Renal cortical epithelial cell (primary cell): ENCODE results near the gene CLCN7. TPM values are rescaled to one million over a fixed set of nuclear protein-coding genes. Genes with fewer than 3 reads are reported as not detected.

Source experiments
- DNase-seq: peaks from one replicate; pipeline ENCODE4 v3.0.0-alpha.2; 2011; ENCODE audit warnings: low read depth
- total RNA-seq: library from RNA; depleted of rRNA; stranded (reverse); fragments of >200 nt; gene quantifications from 2 replicates; pipeline ENCODE4 v1.2.3, GENCODE V29; 2014

The CLCN7 gene
- total RNA-seq, 1 donor from 2014 or later, result 79.8 TPM

GRCh38 chr16:1430759-1431496, 43.9 kb downstream of the CLCN7 start, which contains the start of gene PERCC1:
TSS of gene PERCC1 (plus strand) at chr16:1431078. CDS start at chr16:1432594, 1,516 bp downstream.
- DNase-seq, result no peak

DNA sequence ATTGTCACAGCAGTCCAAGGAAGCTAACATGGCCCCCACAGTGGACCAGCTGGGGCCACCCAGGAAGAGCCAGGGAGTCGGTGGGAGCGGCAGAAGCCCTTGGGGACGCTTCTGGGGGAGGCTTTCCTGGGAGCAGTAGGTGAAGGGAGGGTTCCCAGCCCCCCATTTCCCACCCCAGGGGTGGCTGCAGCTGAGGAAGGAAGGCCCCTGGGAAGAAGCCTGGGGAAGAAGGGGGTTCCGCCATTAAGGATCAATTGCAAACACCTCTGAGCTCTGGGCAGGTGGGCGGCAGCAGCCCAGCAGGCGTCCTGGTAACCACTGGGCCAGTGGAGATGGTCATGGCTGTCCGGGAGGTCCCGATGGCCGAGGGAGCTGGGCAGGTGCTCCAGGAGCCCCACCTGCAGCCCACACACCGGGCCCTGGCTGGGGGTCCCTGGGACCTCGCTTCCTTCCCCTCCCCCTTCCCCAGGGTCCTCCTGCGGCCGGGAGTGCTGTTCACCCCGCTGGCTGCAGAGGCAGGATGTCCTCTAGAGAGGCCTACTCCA, 44.5 kb downstream of the CLCN7 start:
- no peak for DNase-seq

- no peak for DNase-seq
Measured at GRCh38 chr16:1429631-1430030, 45.2 kb downstream of the CLCN7 start.

DNA sequence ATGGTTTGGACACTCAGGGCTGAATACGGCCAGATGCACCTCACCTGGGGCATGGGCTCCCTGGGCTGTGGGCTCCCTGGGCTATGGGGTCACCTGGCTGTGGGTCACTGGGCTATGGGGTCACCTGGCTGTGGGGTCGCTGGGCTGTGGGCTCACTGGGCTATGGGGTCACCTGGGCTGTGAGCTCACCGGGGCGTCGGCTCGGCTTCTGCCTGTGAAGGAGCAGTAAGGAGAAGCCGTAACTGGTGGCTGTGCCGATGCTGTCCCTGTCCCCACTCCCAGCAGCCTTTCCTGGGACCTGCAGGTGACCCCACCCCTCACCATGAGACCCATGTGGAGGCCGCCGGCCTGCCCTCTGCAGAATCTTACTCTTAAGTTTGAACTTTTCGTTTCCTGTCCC, 45.8 kb downstream of the CLCN7 start:
- no peak for DNase-seq

DNA sequence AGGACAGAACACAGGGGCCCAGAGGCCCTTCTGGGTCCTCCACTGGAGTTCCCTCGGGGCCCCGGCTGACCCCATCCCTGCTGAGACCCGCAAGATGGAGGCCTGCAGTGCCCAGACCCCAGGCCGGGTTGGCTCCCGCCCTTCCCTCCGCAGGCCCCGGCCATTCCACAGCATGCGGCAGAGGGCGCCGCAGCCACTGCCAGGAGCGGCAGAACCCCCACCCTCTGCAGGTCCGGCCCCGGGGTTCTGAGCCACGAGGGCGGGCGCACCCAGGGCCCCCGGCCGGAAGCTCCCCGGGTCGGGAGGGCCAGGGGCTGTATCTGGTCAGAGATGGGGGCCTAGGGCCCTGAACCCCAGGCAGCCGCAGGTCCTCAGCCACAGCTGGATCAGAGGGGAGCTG, 46.3 kb downstream of the CLCN7 start:
- DNase-seq, result no peak

DNA sequence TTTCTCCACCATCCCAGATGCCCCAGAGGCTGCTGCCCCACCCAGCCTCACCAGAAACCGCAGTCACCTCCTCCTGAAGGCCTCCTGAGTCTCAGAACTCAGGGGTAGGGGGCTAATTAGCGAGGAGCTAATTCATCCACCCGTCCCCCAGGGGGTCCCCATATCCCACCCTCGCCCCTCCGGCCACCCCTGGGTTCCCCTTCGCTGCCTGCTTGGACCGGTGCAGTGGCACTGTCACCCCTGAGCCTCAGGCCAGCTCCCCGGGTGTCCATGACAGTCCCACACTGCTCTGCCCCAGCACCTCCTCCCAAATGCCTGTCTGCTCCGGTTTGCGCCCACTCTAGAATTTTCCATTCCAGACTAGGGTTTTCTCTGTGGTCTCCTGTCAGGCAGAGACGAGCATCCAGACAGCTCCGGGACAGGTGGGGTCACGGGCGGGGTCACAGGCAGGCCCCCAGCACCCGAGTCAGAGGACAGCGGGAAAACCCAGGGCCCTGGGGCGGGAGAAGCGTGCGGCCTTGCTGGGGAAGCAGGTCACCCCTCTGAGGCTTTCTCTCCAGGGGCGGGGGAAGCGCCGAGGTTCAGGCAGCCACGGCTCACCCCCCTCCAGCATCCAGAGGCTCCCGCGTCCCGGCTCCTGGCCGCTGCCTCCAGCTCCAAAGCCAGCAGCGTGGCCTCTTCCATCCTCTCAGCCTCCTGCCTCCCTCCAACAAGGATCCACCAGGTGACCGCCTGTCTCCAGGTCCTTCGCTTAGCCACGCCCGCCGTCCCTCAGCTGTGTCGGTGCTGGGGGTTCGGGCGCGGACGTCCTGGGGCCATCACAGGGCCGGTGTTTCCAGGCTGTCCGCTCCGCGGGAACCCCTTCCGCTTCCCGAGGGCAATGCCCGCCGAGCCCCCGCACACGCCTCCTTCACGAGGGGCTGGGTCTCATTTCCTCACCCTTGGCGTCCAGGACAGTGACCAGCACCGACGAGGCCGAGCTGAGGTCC, 47.1 kb downstream of the CLCN7 start:
- no peak for DNase-seq

DNA sequence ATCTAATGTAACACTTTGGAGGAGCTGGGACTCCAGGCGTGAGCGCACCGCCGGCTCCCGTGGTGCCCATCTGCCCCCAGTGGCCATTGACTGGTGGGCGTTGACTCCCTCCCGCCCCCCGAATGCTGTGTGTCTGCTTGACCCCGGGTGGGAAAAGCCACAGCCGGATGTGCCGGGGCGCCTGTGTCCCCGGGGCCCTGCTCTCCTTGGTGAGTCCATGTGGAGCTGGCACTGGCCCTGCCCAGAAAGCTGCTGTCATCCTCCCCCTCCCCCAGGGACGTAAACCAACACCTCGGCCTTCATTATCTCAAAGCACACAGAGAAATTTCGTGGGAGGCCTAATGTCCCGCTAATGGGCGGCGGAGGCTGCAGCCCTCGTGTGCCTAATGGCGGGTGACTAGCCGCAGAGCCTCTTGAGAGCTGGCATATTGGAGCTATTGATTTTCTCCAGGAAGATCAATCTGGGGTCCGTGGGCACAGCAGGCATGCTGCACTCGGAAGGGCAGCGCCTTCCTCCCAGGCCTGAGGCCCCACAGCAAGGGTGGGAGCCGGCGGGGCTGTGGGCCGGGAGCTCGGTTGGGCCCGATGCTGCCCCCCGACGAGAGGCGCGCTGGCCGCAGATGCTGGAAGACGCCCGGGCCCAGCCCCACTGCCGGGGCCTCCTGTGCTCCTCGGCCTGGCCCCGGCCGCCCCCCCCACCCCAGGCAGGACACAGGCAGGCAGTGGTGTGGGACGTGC, 47.9 kb downstream of the CLCN7 start:
- DNase-seq, result no peak

- no peak for DNase-seq
Measured at GRCh38 chr16:1425616-1426370, 49.0 kb downstream of the CLCN7 start.

- DNase-seq, result no peak
Measured at GRCh38 chr16:1424028-1424427, 50.8 kb downstream of the CLCN7 start.

GRCh38 chr16:1422076-1422475, 52.8 kb downstream of the CLCN7 start:
- no peak for DNase-seq

DNA sequence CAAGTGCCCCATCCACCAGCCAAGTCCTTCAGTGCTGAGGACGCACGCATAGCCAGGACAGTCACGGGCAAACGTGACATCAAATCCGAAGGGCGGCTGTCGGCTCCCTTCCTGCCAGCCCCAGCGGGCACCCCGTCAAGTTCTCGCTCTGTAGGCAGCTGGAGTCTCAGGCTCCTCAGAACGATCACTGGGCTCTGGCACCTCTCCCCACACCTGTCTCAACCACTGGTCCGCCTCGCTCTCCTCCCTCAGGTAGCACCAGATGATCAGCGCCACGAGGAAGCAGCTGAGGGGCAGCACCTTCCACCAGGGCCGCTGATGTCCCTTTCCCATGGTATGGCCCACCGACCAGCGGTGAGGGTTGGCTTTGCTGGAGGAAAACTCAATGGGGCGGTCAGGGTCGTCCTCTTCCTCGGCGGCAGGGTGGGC, 54.7 kb downstream of the CLCN7 start:
- DNase-seq, result no peak

- peak; percentile 6 for DNase-seq
Measured at GRCh38 chr16:1416521-1416941, 58.3 kb downstream of the CLCN7 start.

DNA sequence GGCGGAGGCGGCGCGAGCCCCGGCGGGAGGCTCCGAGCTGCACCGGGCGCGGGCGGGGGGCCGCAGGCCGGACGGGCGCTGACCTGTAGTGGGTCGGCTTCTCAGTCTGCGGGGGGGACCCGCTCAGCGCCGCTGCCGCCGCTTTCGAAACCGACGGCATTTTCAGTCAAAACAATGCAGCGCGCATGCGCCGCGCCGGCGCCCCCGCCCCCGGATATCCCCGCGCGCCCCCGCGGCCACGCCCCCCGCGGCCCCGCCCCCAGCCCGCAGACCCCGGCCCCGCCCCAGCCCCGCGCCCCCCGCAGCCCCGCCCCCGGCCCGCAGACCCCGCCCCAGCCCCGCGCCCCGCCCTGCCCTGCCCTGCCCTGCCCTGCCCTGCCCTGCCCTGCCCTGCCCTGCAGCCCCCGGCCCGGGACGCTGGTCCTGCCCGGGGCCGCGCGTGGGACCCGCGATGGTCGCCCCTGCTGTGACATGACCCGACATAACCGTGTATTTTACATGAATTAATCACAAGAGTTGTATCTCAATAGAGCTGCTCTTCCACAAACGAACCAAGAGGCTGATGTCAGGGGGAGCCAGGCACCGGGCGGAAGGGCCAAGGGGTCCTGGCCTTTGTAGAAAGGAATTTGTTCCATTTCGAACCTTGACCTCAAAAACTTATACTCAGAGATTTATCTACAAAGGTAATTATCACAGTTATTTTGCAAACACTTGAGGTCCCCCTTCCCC, 60.1 kb downstream of the CLCN7 start, which contains the start of gene UNKL:
Gene UNKL (minus strand): TSS at position 173 of the 729 bp plus-strand sequence. CDS start 13 bp downstream, at position 160.
- DNase-seq, result no peak

DNA sequence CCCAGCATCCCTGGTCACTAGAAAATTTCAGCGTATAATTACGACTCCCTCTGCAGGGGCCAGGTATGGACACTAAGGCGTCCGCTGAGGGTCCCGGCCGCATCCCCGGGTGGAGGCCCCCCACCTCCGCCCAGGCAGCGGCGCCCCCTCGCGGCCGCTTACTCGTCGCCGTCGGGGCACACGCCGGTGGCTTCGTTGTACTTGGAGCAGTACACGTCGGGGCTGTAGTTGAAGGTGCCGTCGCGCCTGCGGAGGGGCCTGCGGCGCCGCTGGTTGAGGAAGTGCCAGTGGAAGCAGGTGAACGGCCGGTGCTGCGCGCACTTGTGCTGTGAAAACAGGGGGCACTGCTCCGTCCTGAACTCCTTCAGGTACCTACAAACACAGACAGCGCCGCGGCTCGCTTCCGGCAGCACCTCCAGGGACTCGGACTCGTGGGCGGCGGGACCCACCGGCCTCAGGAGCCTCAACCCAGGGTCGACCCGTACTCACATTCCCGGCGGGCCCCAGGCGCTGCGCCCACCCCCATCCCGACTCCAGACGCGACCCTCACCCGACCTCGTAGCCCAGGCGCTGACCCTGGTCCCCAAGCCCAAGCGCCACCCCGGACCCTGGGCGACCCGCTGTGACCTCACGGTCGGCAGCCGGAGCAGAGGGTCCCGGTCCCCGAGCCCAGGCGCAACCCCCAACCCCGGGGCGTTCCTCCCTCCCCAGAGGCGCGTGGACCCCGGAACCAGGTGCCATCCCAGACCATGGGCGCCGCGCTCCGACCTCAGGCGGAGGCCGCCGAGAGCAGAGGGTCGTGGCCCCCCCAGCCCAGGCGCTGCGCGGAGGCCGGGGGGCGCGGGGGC, 60.9 kb downstream of the CLCN7 start:
- peak; percentile 11 for DNase-seq

DNA sequence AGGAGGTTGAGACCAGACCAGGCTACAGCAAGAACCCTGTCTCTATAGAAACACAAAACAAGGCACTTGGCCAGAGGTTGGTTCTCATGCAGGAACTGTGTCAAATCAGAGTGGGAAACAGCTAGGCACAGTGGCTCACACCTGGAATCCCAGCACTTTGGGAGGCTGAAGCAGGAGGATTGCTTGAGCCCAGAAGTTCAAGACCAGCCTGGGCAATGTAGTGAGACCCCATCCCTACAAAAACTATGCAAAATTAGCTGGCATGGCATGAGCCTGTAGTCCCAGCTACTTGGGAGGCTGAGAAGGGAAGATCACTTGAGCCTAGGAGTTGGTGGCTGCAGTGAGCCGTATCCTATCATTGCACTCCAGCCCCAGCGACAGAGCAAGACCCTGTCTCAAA, 62.0 kb downstream of the CLCN7 start:
- no peak for DNase-seq

GRCh38 chr16:1408171-1408837, 66.5 kb downstream of the CLCN7 start:
- DNase-seq, result peak; percentile 46

GRCh38 chr16:1407753-1408152, 67.1 kb downstream of the CLCN7 start:
- DNase-seq, result no peak

- no peak for DNase-seq
Measured at GRCh38 chr16:1403733-1404132, 71.1 kb downstream of the CLCN7 start.

DNA sequence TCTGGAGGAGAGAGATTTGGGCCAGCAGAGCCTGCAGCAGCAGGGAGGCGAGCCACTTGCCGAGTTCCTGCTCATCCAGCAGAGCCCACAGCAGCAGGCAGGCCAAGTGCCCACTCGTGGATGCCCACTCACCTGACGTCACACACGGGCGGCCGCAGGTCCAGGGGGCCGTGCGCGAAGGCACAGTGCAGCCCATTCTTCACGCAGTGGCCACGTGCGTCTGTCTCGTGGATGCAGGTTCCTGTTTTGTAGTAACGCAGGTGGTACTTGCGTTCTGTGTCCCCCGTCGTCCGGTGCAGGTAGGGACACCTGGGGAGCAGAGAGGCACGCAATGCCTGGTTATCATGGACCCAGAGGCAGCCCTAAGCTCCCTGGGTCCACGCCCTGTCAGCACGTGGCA, 71.8 kb downstream of the CLCN7 start:
- DNase-seq, result no peak
